TTC549 (cell line): Measurements from ENCODE around the gene RAPGEF3.

ENCODE experiments used
- FAIRE-seq: peaks from 2 replicates; lab custom pipeline; 2012; peaks lifted over from hg19 to GRCh38; lab: Jason Lieb, UNC

Gene RAPGEF3

GRCh38 chr12:47742253-47742825, 16.3 kb downstream of the RAPGEF3 start:
- no peak for FAIRE-seq

GRCh38 chr12:47741340-47741703, 17.4 kb downstream of the RAPGEF3 start:
- no peak for FAIRE-seq

DNA sequence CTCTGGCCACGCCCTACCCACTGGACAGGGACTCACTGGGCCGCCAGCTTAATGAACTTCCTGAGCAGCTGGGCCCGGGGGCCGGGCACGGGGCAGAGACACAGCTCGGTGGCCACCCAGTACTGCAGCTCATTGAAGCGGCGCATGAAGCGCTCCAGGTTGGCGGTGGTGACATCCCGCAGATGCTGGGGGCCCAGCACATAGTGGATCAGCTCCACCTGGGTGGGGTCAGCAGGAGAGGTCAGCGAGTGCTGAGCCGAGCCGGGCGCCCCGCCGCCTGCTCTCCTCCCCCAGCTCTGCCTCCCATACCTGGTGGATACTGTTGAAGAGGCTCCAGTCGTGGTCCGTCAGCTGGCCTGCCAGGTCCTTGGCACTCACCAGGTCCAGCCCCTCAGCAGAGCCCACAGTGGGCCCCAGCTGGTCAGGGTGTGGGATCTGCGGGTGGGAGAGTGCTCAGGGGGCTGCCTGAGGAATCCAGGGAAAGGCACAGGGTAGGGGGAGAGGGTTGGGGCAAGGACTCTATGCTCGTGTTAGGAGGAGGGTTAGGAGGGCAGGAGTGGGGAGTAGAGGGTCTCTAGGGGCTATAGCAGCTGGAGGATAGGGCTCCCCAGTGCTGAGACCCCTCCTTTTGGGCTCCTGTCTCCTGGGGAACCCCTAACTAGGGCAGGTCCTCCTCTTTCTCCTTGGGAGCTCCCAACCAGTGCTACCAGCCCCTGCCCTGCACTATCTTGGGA, 17.9 kb downstream of the RAPGEF3 start:
- no peak for FAIRE-seq

DNA sequence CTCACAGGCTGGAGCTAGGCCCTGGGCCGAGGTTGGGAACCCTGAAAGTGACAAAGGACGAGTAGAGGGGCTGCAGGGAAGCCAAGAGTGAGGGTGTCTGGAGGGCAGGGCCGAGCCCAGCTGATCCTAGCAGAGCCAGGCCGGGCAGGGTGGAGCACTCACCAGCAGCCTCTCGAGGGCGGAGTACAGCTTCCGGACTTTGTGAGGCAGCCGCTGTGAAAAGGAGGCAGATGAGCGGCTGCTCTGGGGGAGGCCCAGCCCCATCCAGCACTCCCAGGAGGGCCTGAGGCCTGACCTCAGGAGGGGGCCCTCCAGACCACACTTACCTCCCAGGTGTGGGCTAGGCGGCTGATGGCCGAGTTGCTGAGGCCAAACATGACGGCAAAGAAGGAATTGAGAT, 18.7 kb downstream of the RAPGEF3 start:
- no peak for FAIRE-seq

DNA sequence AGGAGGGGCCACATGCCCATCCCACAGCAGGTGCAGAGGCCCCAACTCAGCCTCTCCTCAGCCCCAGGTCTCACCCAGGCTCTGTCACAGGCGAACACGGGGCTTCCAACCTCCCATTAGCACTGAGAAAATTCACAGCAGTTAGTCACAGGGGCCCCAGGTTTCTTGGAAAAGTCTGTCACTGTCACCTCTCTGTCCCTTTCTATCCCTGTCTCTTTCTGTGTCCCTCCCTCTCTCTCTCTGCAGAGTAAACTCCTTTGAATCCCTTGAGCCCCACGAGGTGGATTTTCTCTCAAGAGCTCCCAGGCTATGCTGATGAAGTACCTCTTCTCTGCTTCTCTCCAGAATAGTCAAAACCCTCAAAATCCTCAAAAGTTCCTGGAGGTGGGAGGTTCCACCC, 19.4 kb downstream of the RAPGEF3 start:
- no peak for FAIRE-seq

- FAIRE-seq, result no peak
Observed at GRCh38 chr12:47737936-47738594, 20.6 kb downstream of the RAPGEF3 start.

GRCh38 chr12:47736877-47737676, 21.6 kb downstream of the RAPGEF3 start:
- no peak for FAIRE-seq

DNA sequence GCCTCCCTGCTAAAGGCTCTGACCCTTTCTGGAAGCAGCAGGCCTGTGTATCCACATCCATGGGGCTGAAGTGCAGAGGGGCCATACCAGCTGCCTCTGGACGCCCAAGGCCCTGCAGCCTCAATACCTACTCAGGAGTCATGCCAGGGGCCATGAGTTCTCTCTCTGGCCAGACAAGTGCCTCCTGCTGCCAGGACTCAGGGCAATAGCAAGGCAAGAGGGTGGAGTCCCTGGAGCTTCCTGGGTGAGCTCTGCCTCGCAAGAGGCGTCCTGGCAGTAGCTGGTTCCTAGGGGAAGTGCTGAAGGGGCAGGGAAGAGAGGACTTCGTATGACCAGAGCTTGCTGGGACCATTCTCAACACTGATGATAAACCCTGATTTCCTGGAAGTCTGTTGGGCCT, 22.5 kb downstream of the RAPGEF3 start:
- FAIRE-seq, result no peak

DNA sequence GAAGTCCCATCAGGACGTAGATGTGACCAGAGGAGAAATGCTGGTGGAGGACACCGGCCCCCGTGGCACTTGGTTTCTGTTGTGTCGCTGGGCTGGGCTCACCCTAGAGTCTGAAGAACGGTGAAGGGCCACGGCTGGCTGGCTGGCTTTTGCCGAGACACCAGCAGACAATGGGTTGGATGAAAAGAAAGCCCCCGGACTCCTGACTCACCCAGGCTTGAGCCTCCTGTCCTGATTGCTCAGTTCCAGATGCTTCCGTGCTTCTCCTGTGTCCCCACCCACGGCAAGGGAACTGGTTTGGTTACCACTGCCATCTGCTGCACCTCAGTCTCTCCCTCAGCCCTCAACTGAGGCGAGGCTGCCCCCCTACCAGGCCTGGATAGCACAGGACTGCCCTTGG, 23.0 kb downstream of the RAPGEF3 start:
- FAIRE-seq, result no peak

DNA sequence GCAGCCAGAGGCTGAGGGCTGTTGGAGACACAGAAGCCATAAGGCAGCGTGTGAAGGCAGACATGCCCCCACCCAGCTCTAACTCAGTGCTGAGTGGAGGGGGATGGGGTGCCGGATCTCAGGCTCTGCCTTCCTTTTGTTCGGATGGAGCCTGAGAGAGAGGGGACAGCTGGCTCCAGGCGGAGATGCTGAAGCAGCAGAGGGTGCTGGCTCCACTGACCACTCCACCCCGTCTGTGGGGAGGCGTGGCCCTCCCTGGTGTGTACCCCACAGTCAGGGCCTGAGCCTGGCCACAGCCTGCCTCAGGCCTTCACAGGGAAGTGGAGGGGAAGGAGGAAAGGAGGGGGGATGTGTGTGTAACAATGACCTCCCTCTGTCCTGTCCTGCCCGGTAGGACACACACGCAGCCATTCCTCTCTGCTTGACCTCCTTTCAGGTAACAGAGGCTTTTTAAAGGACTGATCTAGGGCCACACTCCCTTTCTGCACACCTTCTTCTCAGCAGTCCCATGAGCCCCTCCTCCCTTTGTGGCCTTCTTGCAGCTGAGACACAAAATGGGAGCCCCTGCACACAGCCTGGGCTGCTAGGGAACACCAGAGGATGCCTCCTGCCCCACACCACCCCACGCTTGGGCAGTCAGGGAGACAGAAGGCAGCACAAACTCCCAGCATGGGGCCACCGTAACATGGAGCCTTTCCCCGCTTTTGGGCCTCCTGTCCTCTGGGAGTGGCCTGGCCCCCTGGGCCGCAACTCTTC, 23.8 kb downstream of the RAPGEF3 start:
- no peak for FAIRE-seq

GRCh38 chr12:47733142-47733541, 25.5 kb downstream of the RAPGEF3 start:
- FAIRE-seq, result no peak

DNA sequence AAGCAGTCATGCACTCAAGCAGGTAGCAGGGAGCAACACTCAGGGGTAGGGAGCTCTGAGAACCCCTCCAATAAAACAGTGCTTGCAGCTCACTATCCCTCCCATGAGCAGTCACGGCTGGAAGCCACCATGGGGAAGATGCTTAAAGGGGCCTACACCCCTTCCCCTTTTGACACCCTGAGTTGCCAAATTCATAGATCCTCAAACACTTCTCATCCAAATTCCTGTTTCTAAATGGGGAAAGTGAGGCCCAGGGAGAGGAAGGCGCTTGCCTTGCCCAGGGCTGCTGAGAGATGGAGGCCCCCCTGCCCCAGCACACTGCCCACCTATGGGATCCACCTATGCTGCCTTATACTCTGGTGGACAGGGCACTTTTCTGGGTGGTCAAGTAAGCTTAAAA, 26.2 kb downstream of the RAPGEF3 start:
- no peak for FAIRE-seq

DNA sequence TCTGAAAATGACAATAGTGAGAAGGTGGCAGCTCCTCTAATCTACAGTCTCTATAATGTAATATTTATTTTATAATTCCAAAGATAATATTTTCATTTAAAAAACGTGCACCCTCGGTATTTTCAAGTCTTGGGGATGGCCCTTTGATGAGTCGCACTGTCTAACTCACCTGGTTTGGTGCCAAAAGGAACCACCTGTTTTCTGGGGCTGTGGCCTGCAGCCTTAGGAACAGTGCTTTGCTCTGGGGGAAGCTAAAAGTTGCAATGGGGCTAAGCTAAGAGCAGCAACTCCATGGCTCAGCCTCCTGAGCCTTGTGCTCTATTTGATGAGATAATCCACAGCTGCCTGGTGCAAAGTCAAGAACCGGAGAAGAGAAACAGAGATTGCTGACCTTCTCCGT, 27.0 kb downstream of the RAPGEF3 start:
- FAIRE-seq, result no peak

DNA sequence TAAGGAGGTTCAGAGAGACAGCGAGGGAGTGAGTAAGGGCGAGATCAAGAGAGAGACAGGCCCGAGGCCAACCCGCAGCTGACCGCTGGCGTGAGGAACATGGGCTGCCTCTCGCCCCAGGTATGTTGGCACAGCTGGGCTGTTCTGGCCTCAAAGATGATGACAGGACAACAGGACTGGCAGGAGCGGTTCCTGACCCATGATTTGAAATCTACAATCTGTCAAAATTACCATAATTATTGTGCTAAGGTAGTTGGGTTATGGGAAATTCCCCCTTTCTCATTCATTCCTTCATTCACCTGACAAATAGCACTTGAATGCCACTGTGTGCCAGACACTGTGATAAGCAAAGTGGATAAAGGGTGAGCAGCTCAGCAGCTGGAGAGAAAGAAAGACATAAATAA, 28.3 kb downstream of the RAPGEF3 start:
- FAIRE-seq, result no peak

DNA sequence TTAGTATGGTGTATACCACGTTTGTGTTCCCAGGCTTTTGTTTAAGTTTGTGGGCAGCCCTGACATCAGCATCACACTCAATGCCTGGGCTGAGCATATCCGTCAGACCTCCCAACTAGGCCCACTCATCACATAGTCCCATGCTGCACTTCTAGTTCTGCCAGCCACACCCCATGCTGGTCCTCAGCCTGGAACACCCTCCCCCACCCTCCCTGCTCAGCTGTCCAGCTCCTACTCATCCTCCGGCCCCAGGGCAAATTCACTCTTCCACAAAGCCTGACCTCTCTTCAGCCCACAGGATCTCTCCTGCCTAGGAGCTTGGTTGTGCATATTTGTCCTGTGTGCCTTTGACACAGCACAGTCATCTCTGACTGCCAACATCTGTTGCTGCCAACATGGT, 29.4 kb downstream of the RAPGEF3 start:
- no peak for FAIRE-seq

DNA sequence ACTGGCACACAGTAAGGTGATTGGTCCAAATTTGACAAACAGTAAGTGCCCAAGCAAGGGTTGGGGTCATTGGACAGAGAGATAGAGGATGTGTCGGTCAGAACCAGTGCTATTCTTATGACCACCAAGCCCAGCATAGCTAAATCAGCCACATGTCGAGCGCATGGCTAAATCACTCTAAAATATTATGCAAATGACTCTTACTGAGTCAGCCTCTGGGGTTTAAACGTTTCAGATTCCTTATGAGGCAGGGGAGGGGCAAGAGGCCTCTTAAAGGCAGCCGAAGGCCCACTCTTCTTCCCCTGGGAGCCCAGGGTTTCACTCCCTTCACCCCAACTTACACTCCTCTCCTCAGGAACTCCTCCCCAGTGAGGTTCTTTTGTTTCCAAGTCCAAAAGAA, 32.8 kb downstream of the RAPGEF3 start:
- no peak for FAIRE-seq

DNA sequence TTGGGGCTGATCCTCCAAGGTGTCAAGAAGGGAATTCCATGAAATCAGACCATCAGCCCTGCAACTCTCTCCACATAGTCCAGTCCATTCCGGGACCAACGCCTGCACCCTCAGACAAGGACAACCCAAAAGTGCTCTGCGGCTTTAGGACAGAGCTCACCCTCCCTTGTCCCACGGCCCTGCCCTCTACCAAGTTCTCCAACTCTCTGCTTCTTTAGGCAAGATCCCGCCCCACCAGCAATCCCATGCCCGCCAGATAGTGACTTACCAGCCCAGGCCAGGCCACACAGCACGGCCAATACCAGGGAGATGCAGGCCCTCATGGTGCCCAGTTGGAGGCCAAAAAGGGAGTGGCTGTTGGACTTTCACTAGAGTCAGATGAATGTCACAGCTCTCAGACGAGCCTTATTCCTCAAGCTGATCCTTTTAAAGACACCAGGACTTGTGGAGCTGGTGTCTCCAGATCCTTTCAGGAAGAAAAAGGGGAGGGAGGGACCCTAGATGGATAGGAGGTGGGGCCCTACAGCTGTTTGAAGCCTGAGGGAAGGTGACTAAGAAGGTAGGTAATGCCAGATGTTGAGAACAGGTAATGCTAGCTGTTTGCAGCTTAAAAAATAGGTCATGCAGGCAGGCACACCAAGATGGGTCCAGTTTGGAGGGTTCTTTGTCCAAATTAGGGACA, 33.4 kb downstream of the RAPGEF3 start, which contains the start of gene ENDOU:
Gene ENDOU, minus strand, starts transcription at position 400 of the 682 bp plus-strand sequence. Its CDS starts 77 bp downstream, at position 323.
- FAIRE-seq, result no peak

DNA sequence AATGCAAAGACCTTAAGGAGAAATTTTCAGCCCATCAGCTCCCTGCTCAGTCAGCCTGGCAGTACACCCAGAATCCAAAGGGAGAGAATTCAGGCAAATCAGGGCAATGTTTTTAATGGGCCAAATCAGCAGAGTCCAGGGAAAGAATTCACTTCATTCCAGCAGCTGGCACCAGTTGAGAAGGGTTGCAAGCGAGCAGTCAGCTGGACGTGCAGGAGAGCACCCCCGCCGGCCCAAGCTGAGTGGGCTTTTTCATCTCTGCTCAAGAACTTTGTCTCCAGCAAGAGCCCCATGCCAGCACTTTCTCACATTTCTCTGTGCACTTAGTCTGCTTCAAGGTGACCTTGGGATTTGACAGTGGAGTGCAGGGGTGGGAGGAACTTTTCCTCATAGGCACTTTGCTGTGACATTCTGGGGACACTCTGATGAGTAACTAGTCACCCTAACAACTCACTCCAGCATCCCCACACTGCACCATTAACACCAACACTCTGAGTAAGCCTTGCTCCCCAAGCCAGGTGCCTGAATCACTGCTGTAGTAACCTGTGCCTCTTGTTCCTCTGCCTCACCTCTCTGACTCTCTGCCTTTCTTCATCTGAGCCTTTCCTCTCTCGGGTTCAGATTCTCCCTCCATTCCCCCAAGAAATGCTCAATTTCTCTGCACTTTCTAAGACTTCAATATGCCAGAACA, 35.6 kb downstream of the RAPGEF3 start:
- no peak for FAIRE-seq

GRCh38 chr12:47722136-47722834, 36.4 kb downstream of the RAPGEF3 start:
- no peak for FAIRE-seq

- no peak for FAIRE-seq
Observed at GRCh38 chr12:47721431-47721973, 37.2 kb downstream of the RAPGEF3 start.
